Endometrial microvascular endothelial cells (primary cell): Measurements from ENCODE around the gene SFSWAP. TPM values are rescaled to one million over a fixed set of nuclear protein-coding genes. Genes with fewer than 3 reads are reported as not detected.
"Not testable (repeated sequence)": the region's sequence is repeated elsewhere in the genome, so short reads cannot be mapped to it uniquely, and the experiment has no call there.

Source experiments
- in situ Hi-C: cut with HindIII; loops from 2 replicates; pipeline ENCODE4 v1.10.0; 2017; ENCODE audit warnings: low sequenced_read_pairs, low pct_unique_long_range_greater_than_20kb; ENCODE audit errors: inconsistent ontology term
- total RNA-seq: library from RNA; depleted of rRNA; stranded (reverse); fragments of >200 nt; gene quantifications from one replicate; pipeline ENCODE4 v1.2.3, GENCODE V29; 2015; ENCODE audit errors: inconsistent ontology term

SFSWAP gene
- total RNA-seq, 1 donor from 2014 or later: 17.6 TPM

- in situ Hi-C loops: no loop called here
These were observed 85.0 kb downstream of the SFSWAP start for GRCh38 chr12:131795690-131796410.

DNA sequence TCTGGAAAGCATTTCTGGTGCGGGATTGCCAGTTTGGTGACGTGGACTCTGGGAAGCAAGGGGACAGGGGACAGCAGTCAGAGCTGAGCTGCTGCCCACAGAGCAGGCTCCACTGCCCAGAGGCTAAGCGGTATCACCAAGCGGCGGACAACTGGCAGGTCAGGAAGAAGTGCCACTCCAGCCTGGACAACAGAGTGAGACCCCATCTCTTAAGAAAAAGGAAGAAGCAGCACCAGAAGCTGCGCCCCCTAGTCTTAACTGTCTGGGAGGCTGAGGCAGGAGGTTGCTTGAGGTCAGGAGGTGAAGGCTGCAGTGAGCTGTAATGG is 85.5 kb downstream of the SFSWAP start:
- in situ Hi-C loops: no loop called here

- in situ Hi-C loops: no loop called here
These were observed 86.1 kb downstream of the SFSWAP start for GRCh38 chr12:131796754-131797587.

DNA sequence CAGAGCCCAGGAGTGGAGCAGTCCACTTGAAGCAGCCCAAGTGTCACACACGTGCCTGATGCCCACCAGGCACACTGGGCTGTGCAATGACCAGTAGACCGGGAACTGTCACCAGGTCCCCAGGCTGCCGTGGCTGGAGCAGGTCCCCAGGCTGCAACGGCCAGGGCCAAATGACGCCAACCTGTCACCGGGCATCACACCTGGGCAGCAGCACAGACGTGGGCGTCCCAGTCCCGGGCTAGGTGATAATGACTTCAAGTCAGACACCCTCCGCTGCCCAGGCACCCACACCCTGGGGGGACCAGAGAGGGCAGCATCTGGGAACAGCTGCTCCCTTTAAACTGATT is 86.7 kb downstream of the SFSWAP start:
- in situ Hi-C loops: no loop called here

GRCh38 chr12:131799195-131799594 is 88.3 kb downstream of the SFSWAP start:
- in situ Hi-C loops: no loop called here

DNA sequence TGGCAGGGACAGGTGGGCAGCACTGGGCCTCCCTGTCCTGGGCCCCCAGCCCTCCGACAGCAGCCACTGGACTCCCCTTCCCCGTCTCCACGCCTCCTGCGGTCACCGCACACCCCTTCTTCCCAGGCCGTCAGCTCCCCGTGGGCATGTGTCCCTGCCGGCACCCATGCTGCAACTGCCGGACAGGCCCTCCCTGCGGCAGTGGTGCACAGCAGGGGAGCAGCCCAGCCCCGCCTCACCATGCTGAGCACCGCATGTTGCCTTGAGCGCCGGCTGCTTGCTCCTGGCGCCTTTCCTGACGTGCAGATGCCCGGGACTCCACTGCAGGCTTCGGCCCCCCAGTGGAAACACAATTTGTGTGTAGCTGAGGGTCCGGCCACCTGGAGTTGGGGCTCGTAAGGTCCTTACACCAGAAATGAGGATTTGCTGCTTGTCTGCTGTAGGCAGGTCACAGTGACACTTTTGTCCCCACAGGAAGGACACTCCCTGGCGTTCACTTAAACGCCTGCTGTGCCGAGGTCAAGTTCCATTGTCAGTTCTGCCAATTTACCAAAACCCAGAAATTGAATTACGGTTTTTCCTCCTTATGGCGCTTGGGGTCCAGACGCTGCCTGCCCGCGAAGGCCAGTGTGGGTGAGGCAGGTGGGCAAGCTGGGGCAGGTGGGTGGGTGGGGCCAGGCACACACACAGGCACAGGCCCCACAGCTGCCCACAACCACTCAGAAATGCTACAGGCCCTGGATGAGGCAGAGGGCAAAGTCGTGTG is 89.1 kb downstream of the SFSWAP start:
- in situ Hi-C loops: no loop called here

- in situ Hi-C loops: no loop called here
These were observed 89.8 kb downstream of the SFSWAP start for GRCh38 chr12:131800594-131801135.

DNA sequence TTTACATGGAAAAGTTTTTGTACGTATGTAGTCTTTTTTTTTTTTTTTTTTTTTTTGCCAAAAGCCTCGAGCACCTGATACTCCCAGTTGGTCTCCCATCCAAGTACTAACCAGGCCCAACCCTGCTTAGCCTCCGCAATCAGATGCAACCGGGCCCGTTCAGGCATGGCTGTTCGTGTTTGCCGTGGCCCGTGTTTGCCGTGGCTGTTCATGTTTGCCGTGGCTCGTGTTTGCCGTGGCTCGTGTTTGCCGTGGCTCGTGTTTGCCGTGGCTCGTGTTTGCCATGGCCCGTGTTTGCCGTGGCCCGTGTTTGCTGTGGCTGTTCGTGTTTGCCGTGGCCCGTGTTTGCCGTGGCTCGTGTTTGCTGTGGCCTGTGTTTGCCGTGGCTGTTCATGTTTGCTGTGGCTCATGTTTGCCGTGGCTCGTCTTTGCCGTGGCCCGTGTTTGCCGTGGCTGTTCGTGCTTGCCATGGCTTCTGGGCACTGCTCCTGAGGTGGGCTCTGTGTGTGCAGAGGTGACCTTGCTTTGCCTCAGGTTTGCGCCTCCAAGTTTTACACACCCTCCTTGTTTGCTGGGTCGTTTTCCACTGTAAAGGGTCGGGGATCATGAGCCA is 90.5 kb downstream of the SFSWAP start:
- in situ Hi-C loops: no loop called here

DNA sequence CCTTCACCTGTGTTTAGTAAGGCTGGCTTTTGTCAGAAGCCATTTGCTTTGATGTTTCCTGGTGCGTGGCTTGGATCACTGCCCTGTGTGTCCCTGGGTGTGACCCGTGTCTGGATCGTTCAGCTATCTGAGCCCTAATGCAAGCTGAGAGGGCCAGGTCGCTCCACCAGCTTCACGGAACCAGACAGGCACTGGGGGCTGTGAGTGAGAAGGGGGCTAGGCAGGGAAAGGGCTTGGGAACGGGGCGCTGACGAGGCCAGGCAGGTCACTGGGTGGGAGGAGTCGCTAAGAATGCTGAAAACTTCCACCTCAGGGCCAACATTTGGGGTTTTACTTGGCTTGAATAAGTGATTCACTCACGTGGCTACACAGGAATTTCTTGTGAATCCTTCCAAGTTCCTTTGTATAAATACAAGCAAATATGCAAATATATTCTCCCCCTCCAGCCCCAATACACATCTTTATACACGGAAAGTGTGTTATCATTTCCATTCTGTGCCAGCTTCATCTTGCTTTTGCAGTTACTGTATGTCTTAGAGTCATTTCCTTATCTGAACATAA is 93.2 kb downstream of the SFSWAP start:
- in situ Hi-C loops: no loop called here

- in situ Hi-C loops: no loop called here
These were observed 94.5 kb downstream of the SFSWAP start for GRCh38 chr12:131805421-131805820.

GRCh38 chr12:131806674-131807073 is 95.8 kb downstream of the SFSWAP start:
- in situ Hi-C loops: no loop called here

- in situ Hi-C loops: no loop called here
These were observed 98.0 kb downstream of the SFSWAP start for GRCh38 chr12:131808744-131809371.

- in situ Hi-C loops: not testable (repeated sequence)
These were observed 98.8 kb downstream of the SFSWAP start for GRCh38 chr12:131809476-131810254.

GRCh38 chr12:131810726-131811125 is 99.8 kb downstream of the SFSWAP start:
- in situ Hi-C loops: no loop called here

GRCh38 chr12:131815131-131815530 is 104.2 kb downstream of the SFSWAP start:
- in situ Hi-C loops: no loop called here

DNA sequence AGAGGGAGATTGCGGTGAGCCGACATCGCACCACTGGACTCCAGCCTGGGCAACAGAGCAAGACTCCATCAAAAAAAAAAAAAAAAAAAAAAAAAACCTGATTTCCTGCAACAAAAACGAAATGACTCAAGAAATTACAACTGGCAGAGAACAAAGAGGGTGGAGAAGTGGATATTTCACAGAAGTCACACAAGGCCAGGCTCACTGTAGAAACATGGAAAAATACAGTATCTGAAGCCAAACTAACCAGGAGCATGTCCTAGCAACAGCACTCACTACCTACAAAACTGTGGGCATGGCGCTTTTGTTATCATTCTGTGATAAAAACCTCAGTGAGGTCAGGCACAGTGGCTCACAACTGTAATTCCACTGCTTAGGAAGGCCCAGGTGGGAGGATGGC is 105.6 kb downstream of the SFSWAP start:
- in situ Hi-C loops: no loop called here

DNA sequence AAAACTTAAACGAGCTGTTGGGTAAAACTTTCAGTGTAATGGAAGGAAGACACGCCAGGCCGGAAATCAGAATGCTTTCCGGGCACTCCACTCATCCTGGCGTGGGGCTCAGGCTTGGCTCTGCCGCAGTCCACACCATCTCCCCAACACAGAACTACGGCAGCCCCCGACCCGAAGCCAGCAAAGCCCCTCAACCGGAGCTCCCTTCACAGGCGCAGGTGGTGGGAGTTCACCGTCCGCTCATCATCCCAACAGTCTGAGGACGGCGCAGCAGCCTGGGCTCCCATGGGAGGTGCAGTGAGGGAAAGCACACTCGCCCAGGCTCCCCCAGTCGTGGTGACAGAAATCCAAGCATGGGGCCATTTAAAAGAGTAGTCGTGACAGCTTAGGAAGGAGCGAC is 106.4 kb downstream of the SFSWAP start:
- in situ Hi-C loops: no loop called here
